ENCODE results near the gene BID.

The BID gene

GRCh38 chr22:17774206-17774925 is at the start of gene BID:
BID (minus strand) TSS chr22:17774469; CDS start chr22:17750116, 24,353 bp downstream.
- peaks cover 82% of the 10 kb centered on the region for H3K4me1 Mint-ChIP-seq
- H3K36me3 Mint-ChIP-seq, result no peaks in the 10 kb centered on the region
- ATAC-seq (peak; percentile 14), DNase-seq (ENCODE audit: low spot score in 2 of 2) (no peak)
- H3K27ac Mint-ChIP-seq, result no peak within 1 kb of the TSS
- no peaks in the 10 kb centered on the region for H3K9me3 Mint-ChIP-seq
- peak within 1 kb of the TSS; percentile 91 for H3K4me3 Mint-ChIP-seq

GRCh38 chr22:17823964-17824363 is 49.7 kb upstream of the BID start:
- Mint-ChIP-seq H3K36me3 (peaks cover 28% of the 10 kb centered on the region), H3K9me3 (no peaks in the 10 kb centered on the region), H3K4me1 (no peaks in the 10 kb centered on the region), H3K4me3 (no peak overlapping the region), H3K27ac (no peak overlapping the region)
- DNase-seq (ENCODE audit: low spot score in 2 of 2) (no peak), ATAC-seq (no peak)

- H3K4me3 Mint-ChIP-seq, result no peak overlapping the region
- H3K36me3 Mint-ChIP-seq, result peaks cover 28% of the 10 kb centered on the region
- no peak overlapping the region for H3K27ac Mint-ChIP-seq
- H3K4me1 Mint-ChIP-seq, result no peaks in the 10 kb centered on the region
- no peak for DNase-seq (ENCODE audit: low spot score in 2 of 2)
- H3K9me3 Mint-ChIP-seq, result no peaks in the 10 kb centered on the region
- ATAC-seq, result no peak
Measured at GRCh38 chr22:17823226-17823625, 49.0 kb upstream of the BID start.

- no peaks in the 10 kb centered on the region for H3K4me1 Mint-ChIP-seq
- no peak for DNase-seq (ENCODE audit: low spot score in 2 of 2)
- H3K27ac Mint-ChIP-seq, result no peak overlapping the region
- no peak for ATAC-seq
- H3K9me3 Mint-ChIP-seq, result no peaks in the 10 kb centered on the region
- H3K4me3 Mint-ChIP-seq, result no peak overlapping the region
- peaks cover 19% of the 10 kb centered on the region for H3K36me3 Mint-ChIP-seq
Measured at GRCh38 chr22:17822087-17822486, 47.8 kb upstream of the BID start.

GRCh38 chr22:17820879-17821439 is 46.7 kb upstream of the BID start:
- DNase-seq (ENCODE audit: low spot score in 2 of 2) (no peak), ATAC-seq (no peak)
- Mint-ChIP-seq H3K27ac (no peak overlapping the region), H3K4me1 (no peaks in the 10 kb centered on the region), H3K36me3 (peaks cover 21% of the 10 kb centered on the region), H3K4me3 (no peak overlapping the region), H3K9me3 (no peaks in the 10 kb centered on the region)

DNA sequence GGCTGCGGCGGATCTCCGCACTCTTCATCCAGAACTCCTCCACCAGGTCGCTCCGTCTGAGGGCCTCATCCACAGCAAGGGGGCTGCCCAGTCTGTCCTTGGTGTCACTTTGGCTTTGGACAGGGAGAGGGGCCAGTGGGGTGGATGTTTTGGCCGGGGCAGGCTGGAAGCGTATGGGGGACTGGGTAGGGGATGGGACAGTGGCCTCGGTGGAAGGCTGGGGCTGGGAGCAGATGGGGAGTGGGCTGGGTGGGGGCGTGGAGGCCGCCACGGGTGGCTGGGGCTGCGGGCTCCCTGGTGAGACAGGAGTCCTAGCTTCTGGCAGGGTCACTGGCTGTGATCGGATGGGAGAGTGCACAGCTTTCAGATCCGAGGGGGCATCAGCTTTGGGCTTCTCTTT is 44.4 kb upstream of the BID start:
- no peak overlapping the region for H3K4me3 Mint-ChIP-seq
- no peak for DNase-seq (ENCODE audit: low spot score in 2 of 2)
- peaks cover 33% of the 10 kb centered on the region for H3K36me3 Mint-ChIP-seq
- H3K9me3 Mint-ChIP-seq, result no peaks in the 10 kb centered on the region
- H3K27ac Mint-ChIP-seq, result no peak overlapping the region
- no peak for ATAC-seq
- H3K4me1 Mint-ChIP-seq, result no peaks in the 10 kb centered on the region

- no peak for ATAC-seq
- Mint-ChIP-seq H3K36me3 (peaks cover 38% of the 10 kb centered on the region), H3K4me3 (no peak overlapping the region), H3K9me3 (no peaks in the 10 kb centered on the region), H3K27ac (no peak overlapping the region), H3K4me1 (no peaks in the 10 kb centered on the region)
- DNase-seq (ENCODE audit: low spot score in 2 of 2), result no peak
Measured at GRCh38 chr22:17818180-17818579, 43.9 kb upstream of the BID start.

DNA sequence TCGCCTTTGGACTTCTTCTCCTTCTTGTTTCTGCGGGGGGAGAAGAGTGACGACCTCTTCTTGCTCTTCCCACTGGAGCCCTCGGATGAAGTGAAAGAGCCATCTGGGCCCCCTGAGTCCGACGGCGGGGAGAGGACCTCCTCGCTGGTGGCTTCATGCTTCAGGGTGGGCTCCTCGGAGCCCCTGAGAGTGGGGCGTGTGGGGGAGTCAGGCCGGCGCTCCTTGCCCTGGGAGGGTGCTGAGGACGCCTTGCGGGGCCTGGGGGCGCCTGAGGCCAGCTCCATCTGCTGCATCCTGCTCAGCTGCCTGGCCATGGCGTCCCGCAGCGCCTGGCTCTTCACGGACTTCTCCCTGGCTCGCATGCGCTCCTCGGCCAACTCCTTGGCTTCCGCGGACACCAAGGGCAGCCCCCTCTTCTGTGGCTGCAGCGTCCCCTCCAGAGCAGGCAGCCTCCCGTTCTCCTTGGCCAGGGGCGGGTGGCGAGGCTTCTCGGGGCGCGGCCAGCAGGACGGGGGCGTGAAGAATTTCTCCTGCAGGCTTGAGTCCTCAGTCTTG is 43.3 kb upstream of the BID start:
- Mint-ChIP-seq H3K4me1 (no peaks in the 10 kb centered on the region), H3K36me3 (peaks cover 38% of the 10 kb centered on the region), H3K27ac (no peak overlapping the region), H3K4me3 (no peak overlapping the region), H3K9me3 (no peaks in the 10 kb centered on the region)
- ATAC-seq, result no peak
- DNase-seq (ENCODE audit: low spot score in 2 of 2), result no peak

- no peak for ATAC-seq
- Mint-ChIP-seq H3K4me1 (no peaks in the 10 kb centered on the region), H3K4me3 (no peak overlapping the region), H3K27ac (no peak overlapping the region), H3K9me3 (no peaks in the 10 kb centered on the region), H3K36me3 (peaks cover 42% of the 10 kb centered on the region)
- DNase-seq (ENCODE audit: low spot score in 2 of 2), result no peak
Measured at GRCh38 chr22:17817079-17817478, 42.8 kb upstream of the BID start.

- Mint-ChIP-seq H3K9me3 (no peaks in the 10 kb centered on the region), H3K36me3 (peaks cover 46% of the 10 kb centered on the region), H3K4me1 (no peaks in the 10 kb centered on the region), H3K27ac (no peak overlapping the region), H3K4me3 (no peak overlapping the region)
- DNase-seq (ENCODE audit: low spot score in 2 of 2) (no peak), ATAC-seq (no peak)
Measured at GRCh38 chr22:17816649-17817048, 42.4 kb upstream of the BID start.

- Mint-ChIP-seq H3K9me3 (no peaks in the 10 kb centered on the region), H3K27ac (no peak overlapping the region), H3K4me3 (no peak overlapping the region), H3K4me1 (no peaks in the 10 kb centered on the region), H3K36me3 (peaks cover 53% of the 10 kb centered on the region)
- no peak for ATAC-seq
- no peak for DNase-seq (ENCODE audit: low spot score in 2 of 2)
Measured at GRCh38 chr22:17815703-17816254, 41.5 kb upstream of the BID start.

GRCh38 chr22:17814830-17815229 is 40.6 kb upstream of the BID start:
- ATAC-seq (no peak), DNase-seq (ENCODE audit: low spot score in 2 of 2) (no peak)
- no peaks in the 10 kb centered on the region for H3K4me1 Mint-ChIP-seq
- no peak overlapping the region for H3K27ac Mint-ChIP-seq
- H3K9me3 Mint-ChIP-seq, result no peaks in the 10 kb centered on the region
- H3K4me3 Mint-ChIP-seq, result no peak overlapping the region
- H3K36me3 Mint-ChIP-seq, result peaks cover 58% of the 10 kb centered on the region

DNA sequence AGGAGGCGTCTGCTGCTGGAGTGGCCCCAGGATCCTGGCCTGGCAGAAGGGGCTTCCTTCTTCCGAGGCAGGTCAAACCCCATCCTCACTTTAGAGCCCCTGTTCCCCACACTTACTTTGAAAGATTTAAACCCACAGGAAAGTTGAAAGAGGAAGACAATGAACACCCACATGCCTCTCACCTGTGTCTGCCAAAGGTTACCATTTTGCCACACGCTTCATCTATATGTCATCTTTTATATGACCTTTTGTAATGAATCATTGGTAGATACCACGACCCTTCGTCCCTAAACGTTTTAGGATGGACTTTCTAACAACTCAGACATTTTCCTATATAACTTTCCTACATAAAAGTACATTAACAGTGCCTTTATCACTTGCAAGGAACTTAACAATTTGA is 39.8 kb upstream of the BID start:
- ATAC-seq, result no peak
- DNase-seq (ENCODE audit: low spot score in 2 of 2), result no peak
- H3K36me3 Mint-ChIP-seq, result peaks cover 59% of the 10 kb centered on the region
- H3K4me3 Mint-ChIP-seq, result no peak overlapping the region
- H3K4me1 Mint-ChIP-seq, result no peaks in the 10 kb centered on the region
- no peaks in the 10 kb centered on the region for H3K9me3 Mint-ChIP-seq
- no peak overlapping the region for H3K27ac Mint-ChIP-seq

GRCh38 chr22:17811119-17811518 is 36.9 kb upstream of the BID start:
- Mint-ChIP-seq H3K36me3 (peaks cover 74% of the 10 kb centered on the region), H3K4me3 (no peak overlapping the region), H3K9me3 (no peaks in the 10 kb centered on the region), H3K27ac (peak overlapping the region; percentile 48), H3K4me1 (no peaks in the 10 kb centered on the region)
- ATAC-seq (no peak), DNase-seq (ENCODE audit: low spot score in 2 of 2) (no peak)

GRCh38 chr22:17810570-17811116 is 36.4 kb upstream of the BID start:
- H3K4me3 Mint-ChIP-seq, result no peak overlapping the region
- ATAC-seq (peak; percentile 13), DNase-seq (ENCODE audit: low spot score in 2 of 2) (no peak)
- H3K4me1 Mint-ChIP-seq, result no peaks in the 10 kb centered on the region
- no peaks in the 10 kb centered on the region for H3K9me3 Mint-ChIP-seq
- H3K36me3 Mint-ChIP-seq, result peaks cover 73% of the 10 kb centered on the region
- H3K27ac Mint-ChIP-seq, result no peak overlapping the region

Data from stimulated activated effector memory CD8-positive, alpha-beta T cell treated with anti-CD3 and anti-CD28 coated beads, Interleukin-12 subunit alpha, Interleukin-12 subunit beta, amount 100 ng/mL, for 72 hours (primary cell).